ENCODE measurements around the gene WIPI1.

GRCh38 chr17:68499587-68499986 lies 42.3 kb upstream of the WIPI1 start:
- TF ChIP-seq CTCF (IDR thresholded peaks at IDR 0.05) (no peak), POLR2AphosphoS5 (IDR thresholded peaks at IDR 0.05; ENCODE audit: low read depth, low read length) (no peak), SIN3A (IDR thresholded peaks at IDR 0.05; ENCODE audit: borderline replicate concordance, insufficient read depth, low read depth, low read length) (no peak)

Measured in Panc1 (cell line).